Duodenal mucosa (tissue), 2 donors: ENCODE data around the gene SAMD10.
"Not testable (repeated sequence)": the region's sequence is repeated elsewhere in the genome, so short reads cannot be mapped to it uniquely, and the experiment has no call there.

ENCODE experiments used
- H3K27ac ChIP-seq: one replicate; pipeline ENCODE4 v1.7.0; 2013; ENCODE audit warnings: low read depth, low read length
- H3K27me3 ChIP-seq, 2 donors: one replicate each; pipeline ENCODE4 v1.7.0; 2013; ENCODE audit warnings: low read length in 2 of 2, control low read depth in 1 of 2; ENCODE audit not compliant: insufficient read depth in 2 of 2, control insufficient read depth in 1 of 2
- H3K36me3 ChIP-seq, 2 donors: one replicate each; pipeline ENCODE4 v1.7.0; 2013; ENCODE audit warnings: low read length in 2 of 2, control low read depth in 1 of 2; ENCODE audit not compliant: insufficient read depth in 2 of 2, control insufficient read depth in 1 of 2
- H3K4me1 ChIP-seq, 2 donors: one replicate each; pipeline ENCODE4 v1.7.0; 2013; ENCODE audit warnings: low read length in 2 of 2, control low read depth in 1 of 2; ENCODE audit not compliant: insufficient read depth in 2 of 2, control insufficient read depth in 1 of 2
- H3K4me3 ChIP-seq, 2 donors: one replicate each; pipeline ENCODE4 v1.7.0; 2013; ENCODE audit warnings: low read length in 2 of 2, low read depth in 1 of 2
- H3K9ac ChIP-seq, 2 donors: one replicate each; pipeline ENCODE4 v1.7.0; 2013; ENCODE audit warnings: low read length in 2 of 2, low read depth in 1 of 2
- H3K9me3 ChIP-seq, 2 donors: one replicate each; pipeline ENCODE4 v1.7.0; 2013; ENCODE audit warnings: low read length in 2 of 2, control low read depth in 1 of 2; ENCODE audit not compliant: control insufficient read depth in 1 of 2

The SAMD10 gene

GRCh38 chr20:63974402-63975200 lies 4.8 kb downstream of the SAMD10 start:
- Histone ChIP-seq H3K27me3 (no peaks in the 10 kb centered on the region), H3K4me3 (no peak overlapping the region), H3K4me1 (peaks cover 13 to 27% of the 10 kb centered on the region in 2 donors), H3K36me3 (no peaks in the 10 kb centered on the region), H3K9ac (no peak overlapping the region), H3K27ac (no peak overlapping the region), H3K9me3 (no peaks in the 10 kb centered on the region)

GRCh38 chr20:63973636-63974401 lies 5.6 kb downstream of the SAMD10 start:
- Histone ChIP-seq H3K27ac (no peak overlapping the region), H3K36me3 (no peaks in the 10 kb centered on the region), H3K4me1 (peaks cover 15 to 27% of the 10 kb centered on the region in 2 donors), H3K9ac (peak overlapping the region in 1 of 2 donors; percentile 51), H3K27me3 (no peaks in the 10 kb centered on the region), H3K9me3 (no peaks in the 10 kb centered on the region), H3K4me3 (peak overlapping the region; percentile 59 to 60)

- H3K9me3 ChIP-seq, result no peaks in the 10 kb centered on the region
- no peaks in the 10 kb centered on the region for H3K36me3 ChIP-seq
- peaks cover 16 to 27% of the 10 kb centered on the region in 2 donors for H3K4me1 ChIP-seq
- no peak overlapping the region for H3K9ac ChIP-seq
- H3K27ac ChIP-seq, result no peak overlapping the region
- H3K4me3 ChIP-seq, result no peak overlapping the region
- no peaks in the 10 kb centered on the region for H3K27me3 ChIP-seq
Measured at GRCh38 chr20:63973160-63973479, 6.3 kb downstream of the SAMD10 start.

GRCh38 chr20:63972312-63973159 lies 6.9 kb downstream of the SAMD10 start:
- Histone ChIP-seq H3K36me3 (no peaks in the 10 kb centered on the region), H3K9ac (no peak overlapping the region), H3K27ac (no peak overlapping the region), H3K9me3 (no peaks in the 10 kb centered on the region), H3K4me3 (no peak overlapping the region), H3K27me3 (no peaks in the 10 kb centered on the region), H3K4me1 (peaks cover 10 to 22% of the 10 kb centered on the region in 2 donors)

- H3K4me1 ChIP-seq, result peaks cover 8 to 17% of the 10 kb centered on the region in 2 donors
- H3K9ac ChIP-seq, H3K36me3 ChIP-seq, H3K9me3 ChIP-seq, H3K4me3 ChIP-seq, H3K27me3 ChIP-seq, H3K27ac ChIP-seq: not testable (repeated sequence)
Measured at GRCh38 chr20:63971960-63972311, 7.5 kb downstream of the SAMD10 start.

GRCh38 chr20:63970714-63971431 lies 8.6 kb downstream of the SAMD10 start:
- H3K27ac ChIP-seq, result no peak overlapping the region
- peaks cover 0 to 5% of the 10 kb centered on the region in 2 donors for H3K36me3 ChIP-seq
- H3K9ac ChIP-seq, result no peak overlapping the region
- H3K4me1 ChIP-seq, result peaks cover 8 to 17% of the 10 kb centered on the region in 2 donors
- H3K27me3 ChIP-seq, result no peaks in the 10 kb centered on the region
- H3K9me3 ChIP-seq, result peaks cover 0 to 6% of the 10 kb centered on the region in 2 donors
- no peak overlapping the region for H3K4me3 ChIP-seq

- peak within 1 kb of the TSS; percentile 61 to 67 for H3K4me3 ChIP-seq
- H3K9me3 ChIP-seq, result peaks cover 0 to 6% of the 10 kb centered on the region in 2 donors
- no peaks in the 10 kb centered on the region for H3K27me3 ChIP-seq
- H3K9ac ChIP-seq, result peak within 1 kb of the TSS; percentile 54 to 68
- peaks cover 8 to 17% of the 10 kb centered on the region in 2 donors for H3K4me1 ChIP-seq
- no peak within 1 kb of the TSS for H3K27ac ChIP-seq
- H3K36me3 ChIP-seq, result peaks cover 0 to 5% of the 10 kb centered on the region in 2 donors
Measured at GRCh38 chr20:63969838-63970713, 9.4 kb downstream of the SAMD10 start, which contains the start of gene ZNF512B. Gene ZNF512B, minus strand, starts transcription at chr20:63969930. Its CDS starts 1,980 bp downstream, at chr20:63967950.

GRCh38 chr20:63968928-63969760 lies 10.3 kb downstream of the SAMD10 start:
- Histone ChIP-seq H3K9me3 (peaks cover 0 to 6% of the 10 kb centered on the region in 2 donors), H3K4me1 (peaks cover 8 to 17% of the 10 kb centered on the region in 2 donors), H3K27ac (no peak overlapping the region), H3K27me3 (no peaks in the 10 kb centered on the region), H3K4me3 (peak overlapping the region; percentile 61 to 67), H3K9ac (peak overlapping the region; percentile 54 to 68), H3K36me3 (peaks cover 0 to 5% of the 10 kb centered on the region in 2 donors)
